Hematopoietic multipotent progenitor cell treated with erythropoietin and hydrocortisone succinate and interleukin-3 and kit ligand, for 6 days (in vitro differentiated cells): ENCODE data around the gene PRADC1.

Source experiments
- DNase-seq: peaks from one replicate; pipeline ENCODE4 v3.0.0-alpha.2; 2015

PRADC1 gene

GRCh38 chr2:73258186-73258912 is 25.3 kb upstream of the PRADC1 start:
- DNase-seq = no peak

DNA sequence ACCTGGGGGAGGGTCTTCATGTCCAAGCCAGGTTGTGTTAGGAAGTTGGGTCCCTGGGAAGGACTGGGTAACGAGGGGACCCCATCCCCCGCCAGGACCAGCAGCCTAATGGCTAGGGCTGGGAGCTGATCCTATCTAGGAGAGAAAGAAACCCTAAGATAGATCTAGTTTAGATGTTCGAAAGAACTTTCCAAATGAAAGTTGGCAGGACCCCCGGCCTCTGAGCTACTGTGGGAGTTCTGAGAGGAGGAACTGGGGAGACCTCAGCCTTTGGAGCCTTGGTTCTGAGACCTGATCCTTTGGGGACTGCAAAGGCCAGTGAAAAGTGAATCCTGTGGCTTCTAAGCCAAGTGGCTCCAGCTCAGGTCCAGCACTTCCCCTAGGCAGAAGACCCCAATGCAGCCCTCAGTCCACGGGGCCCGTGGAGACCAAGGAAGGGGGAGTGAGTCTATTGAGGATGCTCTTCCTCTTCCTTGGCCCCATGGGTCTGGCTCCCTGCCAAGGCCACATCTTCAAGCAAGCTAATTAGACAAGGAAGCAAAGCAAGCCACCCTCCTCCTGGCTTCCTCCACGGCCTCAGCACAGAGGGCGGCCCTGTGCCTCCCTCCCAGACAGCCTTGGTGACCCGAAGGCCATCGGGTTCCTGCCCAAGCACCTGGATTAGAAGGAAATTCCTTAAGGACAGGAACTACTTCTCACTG is 24.5 kb upstream of the PRADC1 start:
- peak; percentile 68 for DNase-seq

DNA sequence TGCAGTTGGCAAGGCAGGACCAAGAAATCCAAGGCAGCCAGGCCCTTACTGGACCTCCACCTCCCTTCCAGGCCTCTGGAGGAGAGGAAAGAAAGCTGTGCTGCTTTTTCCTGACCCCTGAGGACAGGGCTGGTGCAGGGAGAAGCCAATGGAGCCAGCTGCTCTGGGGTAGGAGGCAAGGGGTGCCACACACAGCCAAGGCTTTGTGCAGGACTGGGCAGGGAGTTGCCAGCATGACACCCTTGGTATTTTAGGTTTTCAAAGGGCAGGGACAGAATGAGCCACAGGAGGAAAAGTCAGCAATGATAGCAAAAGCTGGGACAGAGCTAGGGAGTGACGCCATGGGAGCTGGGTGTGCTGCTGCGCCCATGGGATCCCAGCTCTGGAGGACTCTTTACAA is 24.0 kb upstream of the PRADC1 start:
- no peak for DNase-seq

- DNase-seq = no peak
Measured at GRCh38 chr2:73256618-73256922, 23.5 kb upstream of the PRADC1 start.

DNA sequence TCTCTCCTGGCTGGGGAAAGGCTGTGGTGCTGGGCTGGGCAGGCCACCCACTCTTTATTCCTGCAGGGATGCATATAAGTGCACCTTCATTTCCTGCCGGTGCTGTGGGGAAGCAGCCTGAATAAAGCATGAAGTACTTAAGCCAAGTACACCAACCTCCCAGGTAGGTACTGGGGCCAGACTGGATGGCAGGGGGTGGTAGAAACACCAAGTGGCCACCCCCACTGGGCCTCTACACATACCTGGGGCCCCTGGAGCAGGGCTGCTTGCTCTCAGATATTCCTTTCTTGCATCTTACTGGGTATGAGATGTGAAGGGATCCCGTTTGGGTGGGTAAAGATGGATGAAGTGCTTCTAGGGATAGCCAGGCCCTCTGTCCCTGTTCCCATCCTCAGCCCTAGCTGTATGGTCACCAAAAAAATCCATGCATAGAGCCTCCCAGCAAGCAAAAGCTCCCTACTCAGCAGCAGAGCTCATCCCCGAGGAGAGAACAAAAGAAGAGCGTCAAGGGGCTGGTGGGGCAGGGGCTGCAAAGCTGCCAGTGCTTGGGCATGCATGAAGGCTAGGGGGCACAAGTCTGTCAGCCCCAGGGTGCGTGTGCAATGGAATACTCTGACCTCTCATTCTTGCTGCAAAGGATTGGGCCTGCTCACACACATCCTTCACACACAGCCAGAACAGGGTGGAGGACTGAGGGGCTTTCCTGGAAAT is 23.0 kb upstream of the PRADC1 start:
- no peak for DNase-seq

DNA sequence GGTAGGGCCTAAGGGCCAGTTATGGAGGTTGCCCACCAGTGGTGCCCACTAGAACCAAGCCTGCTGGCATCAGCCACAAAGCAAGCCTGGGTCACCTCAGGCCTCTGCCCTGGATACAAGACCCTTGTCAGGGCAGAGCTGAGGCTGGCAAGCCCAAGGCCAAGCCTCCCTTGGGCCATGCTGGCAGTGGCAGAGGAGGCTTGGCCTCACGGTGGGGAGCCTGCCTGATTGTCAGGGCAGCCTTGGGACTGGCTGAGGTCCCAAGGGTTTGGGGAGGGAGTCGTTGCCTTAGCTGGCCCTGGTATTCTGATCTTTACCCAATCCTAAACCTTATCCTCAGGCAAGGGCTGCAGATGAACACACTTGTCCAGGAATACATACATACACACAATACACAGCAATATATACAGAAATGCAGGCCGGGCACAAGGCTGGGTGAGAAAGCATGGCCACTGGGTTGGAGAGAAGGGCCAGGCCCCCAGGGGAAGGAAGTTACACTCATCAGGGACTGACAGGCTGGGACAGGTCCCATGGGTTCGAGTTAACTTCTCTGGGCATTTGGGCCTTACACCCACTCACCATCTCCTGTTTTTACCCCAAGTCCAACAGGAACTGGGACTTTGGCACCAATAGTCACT is 22.1 kb upstream of the PRADC1 start:
- DNase-seq = no peak

DNA sequence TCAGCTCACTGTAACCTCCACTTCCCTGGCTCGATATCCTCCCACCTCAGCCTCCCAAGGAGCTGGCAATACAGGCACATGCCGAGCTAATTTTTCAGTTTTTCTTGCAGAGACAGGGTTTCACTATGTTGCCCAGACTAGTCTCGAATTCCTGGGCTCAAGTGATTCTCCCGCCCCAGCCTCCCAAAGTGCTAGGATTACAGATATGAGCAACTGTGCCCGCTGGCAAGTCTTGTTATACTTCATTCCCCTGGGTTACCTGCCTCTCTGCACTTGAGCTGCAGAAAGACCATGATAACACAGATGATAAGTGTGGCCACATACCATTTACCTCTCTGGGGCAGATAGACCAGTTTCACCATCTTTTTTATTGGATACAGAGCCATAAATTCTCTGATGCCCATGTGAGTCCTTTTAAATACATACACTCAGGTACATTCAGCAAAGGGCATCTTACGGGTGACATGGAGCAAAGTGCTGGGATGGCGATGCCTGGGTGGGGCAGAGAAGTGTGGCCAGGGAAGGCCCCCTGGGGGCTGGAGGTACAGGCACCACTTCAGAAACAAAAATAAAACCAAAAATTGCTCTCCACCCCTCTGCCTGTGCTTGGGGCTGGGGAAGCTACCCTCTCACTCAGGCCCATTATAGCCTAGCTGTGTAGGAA is 21.4 kb upstream of the PRADC1 start:
- no peak for DNase-seq

DNA sequence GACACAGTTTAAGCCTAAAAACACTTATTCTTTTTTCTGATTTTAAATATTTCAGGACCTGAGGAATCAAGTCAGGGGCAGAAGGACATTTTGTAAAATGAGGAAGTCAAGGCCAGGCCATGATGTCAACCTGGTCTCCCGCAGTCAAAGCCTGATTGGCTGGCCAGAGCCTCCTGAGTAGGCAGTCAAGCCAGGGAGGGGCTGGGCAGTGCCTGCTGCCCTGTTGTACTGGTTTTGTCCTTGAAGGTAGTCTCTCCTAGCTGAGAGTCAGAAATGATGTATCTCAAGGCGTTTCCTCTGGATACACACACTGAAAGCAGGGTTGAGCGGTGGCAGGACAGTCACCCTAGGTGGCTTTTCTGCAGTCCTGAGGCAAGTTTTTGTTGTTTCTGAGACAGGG is 20.9 kb upstream of the PRADC1 start:
- peak; percentile 50 for DNase-seq

GRCh38 chr2:73253400-73253799 is 20.4 kb upstream of the PRADC1 start:
- DNase-seq = no peak

GRCh38 chr2:73252238-73253027 is 19.4 kb upstream of the PRADC1 start:
- no peak for DNase-seq

DNA sequence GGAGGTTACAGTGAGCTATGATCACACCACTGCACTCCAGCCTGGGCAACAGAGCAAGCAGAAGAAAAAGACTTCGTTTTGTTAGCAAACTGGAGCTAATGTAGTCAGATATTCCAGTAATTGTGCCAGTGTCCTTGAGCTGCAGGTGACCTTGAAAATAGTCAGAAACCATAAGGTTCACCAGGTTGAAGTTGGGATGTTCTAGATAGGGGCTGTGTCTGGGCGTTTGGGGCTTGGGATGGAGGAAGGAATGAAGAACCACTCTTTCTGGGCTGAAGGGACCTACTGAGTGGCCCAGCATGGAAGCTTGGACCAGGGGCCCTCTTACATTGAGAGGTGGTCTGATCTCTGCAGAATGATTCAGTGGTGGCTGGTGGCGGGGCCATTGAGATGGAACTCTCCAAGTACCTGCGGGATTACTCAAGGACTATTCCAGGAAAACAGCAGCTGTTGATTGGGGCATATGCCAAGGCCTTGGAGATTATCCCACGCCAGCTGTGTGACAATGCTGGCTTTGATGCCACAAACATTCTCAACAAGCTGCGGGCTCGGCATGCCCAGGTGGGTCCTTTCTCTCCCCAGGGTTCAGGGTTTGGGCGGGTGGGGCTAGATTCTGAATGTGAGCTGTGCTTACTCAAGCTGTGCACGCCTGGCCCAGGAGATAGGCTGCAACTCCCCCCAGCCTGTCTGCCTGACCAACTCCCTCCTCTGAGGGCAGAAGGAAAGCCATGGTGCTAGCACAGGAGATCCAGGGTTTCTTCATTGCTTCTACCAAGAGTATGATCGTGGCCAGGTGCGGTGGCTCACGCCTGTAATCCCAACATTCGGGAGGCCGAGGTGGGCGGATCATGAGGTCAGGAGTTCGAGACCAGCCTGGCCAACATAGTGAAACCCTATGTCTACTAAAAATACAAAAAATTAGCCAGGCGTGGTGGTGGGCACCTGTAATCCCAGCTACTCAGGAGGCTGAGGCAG is 18.1 kb upstream of the PRADC1 start:
- no peak for DNase-seq

DNA sequence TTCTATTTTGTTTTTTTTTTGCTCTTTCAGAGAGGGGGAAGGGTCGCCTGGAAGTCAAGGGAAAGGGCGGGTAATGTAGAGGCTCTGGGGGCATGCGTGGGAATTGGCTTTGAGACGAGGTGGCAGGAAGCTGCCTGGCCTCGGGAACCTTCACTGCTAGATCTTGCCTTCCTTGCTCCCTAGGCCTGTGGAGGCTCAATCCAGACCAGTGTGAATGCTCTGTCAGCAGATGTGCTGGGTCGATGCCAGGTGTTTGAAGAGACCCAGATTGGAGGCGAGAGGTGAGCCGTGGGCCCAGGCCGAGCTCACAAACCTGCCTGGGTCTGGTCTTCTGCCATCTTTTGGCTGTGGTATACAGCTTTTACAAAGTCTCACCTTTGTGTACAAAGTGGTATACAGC is 16.6 kb upstream of the PRADC1 start:
- DNase-seq = no peak

- DNase-seq = no peak
Measured at GRCh38 chr2:73246850-73247249, 13.8 kb upstream of the PRADC1 start.

DNA sequence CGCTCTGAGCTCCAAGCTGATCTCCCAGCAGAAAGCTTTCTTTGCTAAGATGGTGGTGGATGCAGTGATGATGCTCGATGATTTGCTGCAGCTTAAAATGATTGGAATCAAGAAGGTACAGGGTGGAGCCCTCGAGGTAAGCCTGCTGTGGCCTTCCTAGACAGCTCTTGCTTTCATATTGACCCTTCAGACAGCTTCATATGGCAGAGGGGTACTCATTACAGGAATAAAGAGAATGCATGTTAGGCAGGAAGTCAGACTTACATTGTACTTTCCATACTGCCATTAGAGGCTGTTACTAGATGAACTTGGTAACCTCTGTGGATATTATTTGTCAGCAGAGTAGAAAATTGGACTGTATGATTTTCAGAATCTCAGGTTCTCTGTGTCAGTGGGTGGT is 11.5 kb upstream of the PRADC1 start:
- no peak for DNase-seq

GRCh38 chr2:73243884-73244570 is 11.0 kb upstream of the PRADC1 start:
- DNase-seq = peak; percentile 62

DNA sequence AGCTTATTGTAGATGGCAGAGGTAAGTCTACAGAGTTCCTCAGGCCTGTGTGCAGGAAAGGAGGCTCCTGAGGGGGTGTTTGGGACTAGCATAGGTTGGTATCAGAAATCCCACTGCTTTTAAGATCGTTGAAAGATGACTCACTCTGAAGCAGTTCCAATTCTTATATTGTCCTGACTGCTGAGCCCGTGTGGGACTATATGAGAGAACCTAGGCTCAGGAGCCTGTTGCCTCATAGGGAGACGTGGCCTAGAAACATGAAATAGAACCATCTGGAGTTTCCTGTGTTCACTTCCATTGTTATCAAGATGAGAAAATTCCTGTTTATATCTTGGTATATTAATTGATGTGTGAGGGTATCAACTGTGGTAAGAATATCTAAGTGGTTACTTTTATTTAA is 6.7 kb upstream of the PRADC1 start:
- DNase-seq = no peak

GRCh38 chr2:73238976-73239375 is 5.9 kb upstream of the PRADC1 start:
- no peak for DNase-seq

GRCh38 chr2:73238149-73238548 is 5.1 kb upstream of the PRADC1 start:
- DNase-seq = no peak

GRCh38 chr2:73237168-73237567 is 4.1 kb upstream of the PRADC1 start:
- no peak for DNase-seq

GRCh38 chr2:73235315-73236028 is 2.4 kb upstream of the PRADC1 start:
- DNase-seq = no peak
